Fibroblast of the aortic adventitia (primary cell): Measurements from ENCODE around the gene KDM4C. TPM values are rescaled to one million over a fixed set of nuclear protein-coding genes. Genes with fewer than 3 reads are reported as not detected.
A peak's percentile ranks its signal among the peaks of the same experiment; 100 is the strongest.

ENCODE experiments used
- DNase-seq: peaks from one replicate; pipeline ENCODE4 v3.0.0-alpha.2; 2010; ENCODE audit warnings: low read depth
- H3K4me3 ChIP-seq: 2 replicates; pipeline ENCODE4 v1.5.1; 2011; ENCODE audit warnings: low read depth, mild to moderate bottlenecking, control low read depth, low read length, moderate library complexity
- total RNA-seq: library from RNA; depleted of rRNA; stranded (reverse); fragments of >200 nt; gene quantifications from 2 replicates; pipeline ENCODE4 v1.2.3, GENCODE V29; 2012; ENCODE audit warnings: low replicate concordance
- TF ChIP-seq, protein P1 (sequence below): IDR thresholded peaks from 2 replicates; pipeline ENCODE4 v1.5.1; 2011; ENCODE audit warnings: mild to moderate bottlenecking, low read length, control low read depth, inconsistent platforms; ENCODE audit not compliant: insufficient read depth

Gene KDM4C
- total RNA-seq, 1 donor = 25.1 TPM

DNA sequence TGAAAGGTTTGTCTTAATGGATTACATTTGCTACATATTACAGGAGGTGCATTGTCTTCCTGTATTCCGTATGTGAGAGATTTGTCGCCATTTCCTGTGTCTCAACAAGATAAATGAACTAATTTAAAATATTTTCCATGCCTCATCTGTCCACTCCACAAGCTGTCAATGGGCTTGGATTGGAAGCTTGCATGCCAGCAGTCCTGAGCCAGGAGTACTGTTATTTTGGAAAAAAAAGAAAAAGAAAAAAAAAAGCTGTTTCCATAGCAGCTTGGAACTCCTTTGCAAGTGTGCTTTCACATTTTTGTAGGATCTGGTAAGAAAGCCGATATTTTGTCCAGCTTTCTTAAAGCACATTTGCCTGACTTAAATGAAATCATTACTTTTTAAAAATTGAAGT is 330.8 kb downstream of the KDM4C start:
- TF ChIP-seq, protein P1, sequence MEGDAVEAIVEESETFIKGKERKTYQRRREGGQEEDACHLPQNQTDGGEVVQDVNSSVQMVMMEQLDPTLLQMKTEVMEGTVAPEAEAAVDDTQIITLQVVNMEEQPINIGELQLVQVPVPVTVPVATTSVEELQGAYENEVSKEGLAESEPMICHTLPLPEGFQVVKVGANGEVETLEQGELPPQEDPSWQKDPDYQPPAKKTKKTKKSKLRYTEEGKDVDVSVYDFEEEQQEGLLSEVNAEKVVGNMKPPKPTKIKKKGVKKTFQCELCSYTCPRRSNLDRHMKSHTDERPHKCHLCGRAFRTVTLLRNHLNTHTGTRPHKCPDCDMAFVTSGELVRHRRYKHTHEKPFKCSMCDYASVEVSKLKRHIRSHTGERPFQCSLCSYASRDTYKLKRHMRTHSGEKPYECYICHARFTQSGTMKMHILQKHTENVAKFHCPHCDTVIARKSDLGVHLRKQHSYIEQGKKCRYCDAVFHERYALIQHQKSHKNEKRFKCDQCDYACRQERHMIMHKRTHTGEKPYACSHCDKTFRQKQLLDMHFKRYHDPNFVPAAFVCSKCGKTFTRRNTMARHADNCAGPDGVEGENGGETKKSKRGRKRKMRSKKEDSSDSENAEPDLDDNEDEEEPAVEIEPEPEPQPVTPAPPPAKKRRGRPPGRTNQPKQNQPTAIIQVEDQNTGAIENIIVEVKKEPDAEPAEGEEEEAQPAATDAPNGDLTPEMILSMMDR = no peak
- DNase-seq = peak; percentile 37

DNA sequence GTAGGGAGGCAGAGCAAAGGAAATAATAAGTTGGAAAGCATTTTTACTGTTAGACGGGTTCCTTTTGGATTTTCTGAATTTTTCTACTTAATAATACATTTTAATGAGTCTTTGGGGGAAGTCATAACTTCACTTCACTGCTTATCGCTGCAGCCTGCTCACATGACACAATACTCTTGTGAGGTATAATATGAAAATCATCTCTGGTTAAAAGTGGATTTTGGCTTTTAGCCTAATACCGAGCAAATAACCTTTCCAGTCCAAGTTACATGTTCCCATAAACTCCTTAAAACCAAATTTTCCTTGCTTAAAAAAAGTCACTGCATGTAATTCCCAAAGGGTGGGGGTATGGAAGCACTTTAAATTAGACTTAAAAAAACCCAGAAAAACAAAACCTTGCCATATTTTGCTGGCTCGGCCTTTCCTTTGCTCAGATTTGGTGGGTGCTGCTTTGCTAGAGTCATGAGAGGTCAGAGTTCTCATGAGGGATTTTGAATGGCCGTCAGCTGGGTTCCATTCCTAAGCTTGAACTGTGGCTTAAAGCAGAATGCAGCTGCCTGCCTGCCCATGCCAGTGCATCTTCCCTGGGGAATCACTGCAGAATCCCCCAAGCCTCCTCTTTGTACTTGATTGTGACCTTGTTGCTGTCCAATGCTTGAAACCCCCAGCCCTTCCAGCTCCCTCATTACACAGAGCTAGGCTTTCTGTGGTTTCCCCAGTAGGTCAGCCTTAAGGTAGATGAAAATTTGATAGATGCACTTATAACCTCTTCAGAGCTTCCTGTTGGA is 331.8 kb downstream of the KDM4C start:
- peak; percentile 7 for DNase-seq
- TF ChIP-seq, protein P1 = no peak
- no peak overlapping the region for H3K4me3 ChIP-seq

More for the DNA sequence above, 330.8 kb downstream of the KDM4C start:
- no peak overlapping the region for H3K4me3 ChIP-seq

DNA sequence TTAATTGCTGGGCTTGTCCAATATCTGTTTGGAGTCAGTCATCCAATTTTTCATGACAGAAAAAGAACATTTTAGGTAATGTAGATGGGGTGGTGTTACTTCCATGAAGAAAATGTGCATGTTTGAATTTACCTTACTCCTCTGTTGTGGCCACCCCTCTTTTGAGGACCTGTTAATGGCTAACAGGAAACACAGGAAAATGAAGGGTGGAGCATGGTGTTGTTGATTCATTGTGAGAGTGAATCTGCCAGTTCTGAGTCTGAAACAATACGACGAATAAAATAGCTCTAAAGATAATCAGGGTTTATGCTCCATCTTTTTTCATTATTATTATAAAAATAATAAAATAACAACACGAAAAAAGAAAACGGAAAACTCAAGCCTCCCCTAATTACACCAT is 335.3 kb downstream of the KDM4C start:
- TF ChIP-seq, protein P1 = no peak
- no peak overlapping the region for H3K4me3 ChIP-seq
- no peak for DNase-seq

DNA sequence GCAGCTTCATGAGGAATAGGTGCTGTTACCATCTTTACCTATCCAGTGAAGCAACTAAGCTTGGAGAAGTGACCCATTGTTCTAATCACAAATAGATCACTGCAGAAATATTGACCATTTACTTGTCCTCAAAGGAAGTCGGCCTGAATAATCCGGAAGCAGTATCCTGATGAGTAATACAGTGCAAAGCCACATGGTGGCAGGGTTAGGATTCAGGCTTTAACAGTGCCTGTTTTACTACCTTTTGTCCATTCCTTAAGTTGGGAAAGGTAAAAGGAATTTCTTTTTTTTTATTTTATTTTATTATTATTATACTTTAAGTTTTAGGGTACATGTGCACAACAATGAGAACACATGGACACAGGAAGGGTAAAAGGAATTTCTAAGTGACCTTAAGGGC is 336.3 kb downstream of the KDM4C start:
- TF ChIP-seq, protein P1 = peak; percentile 41
- no peak overlapping the region for H3K4me3 ChIP-seq
- peak; percentile 9 for DNase-seq

DNA sequence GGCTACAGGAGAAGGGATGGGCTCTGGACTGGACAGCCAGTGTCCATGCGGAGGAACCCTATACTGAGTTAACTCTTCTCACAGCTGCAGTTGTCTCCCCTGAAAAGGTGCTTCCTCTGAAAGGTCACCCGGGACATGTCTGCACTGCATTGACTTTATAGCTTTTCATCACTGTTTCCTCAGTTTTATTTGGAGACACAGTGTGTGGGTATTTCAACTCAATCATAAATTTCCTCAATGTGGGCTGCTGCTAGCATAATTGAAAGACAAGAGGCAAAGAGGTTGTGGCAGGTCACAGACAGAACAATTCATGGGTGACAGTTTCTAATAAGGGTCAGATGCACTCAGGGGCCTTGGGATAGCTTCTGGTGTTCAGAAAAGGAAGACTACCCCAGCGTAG is 336.8 kb downstream of the KDM4C start:
- H3K4me3 ChIP-seq = no peak overlapping the region
- TF ChIP-seq, protein P1 = no peak
- no peak for DNase-seq

DNA sequence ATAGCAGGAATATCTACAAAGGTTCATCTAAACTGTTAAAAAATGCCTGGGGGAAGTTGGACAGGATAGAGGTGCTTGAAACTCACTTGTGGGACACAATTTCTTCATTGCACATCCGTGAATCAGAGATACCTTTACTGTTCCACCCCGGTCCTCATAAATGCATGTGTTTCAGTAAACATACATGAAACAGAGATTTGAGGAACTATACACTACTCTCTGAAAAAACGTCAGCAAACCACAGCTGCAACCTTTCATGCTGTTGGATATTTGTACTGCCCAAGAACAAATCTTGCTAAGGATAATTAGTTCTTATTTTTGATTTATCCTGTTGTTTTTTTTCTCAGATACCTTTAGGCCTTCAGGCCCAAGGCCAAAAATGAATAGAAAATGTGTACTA is 337.3 kb downstream of the KDM4C start:
- TF ChIP-seq, protein P1 = no peak

More for the DNA sequence above, 337.3 kb downstream of the KDM4C start:
- no peak overlapping the region for H3K4me3 ChIP-seq
- DNase-seq = no peak
